ENCODE data around the gene COL2A1.

The COL2A1 gene

DNA sequence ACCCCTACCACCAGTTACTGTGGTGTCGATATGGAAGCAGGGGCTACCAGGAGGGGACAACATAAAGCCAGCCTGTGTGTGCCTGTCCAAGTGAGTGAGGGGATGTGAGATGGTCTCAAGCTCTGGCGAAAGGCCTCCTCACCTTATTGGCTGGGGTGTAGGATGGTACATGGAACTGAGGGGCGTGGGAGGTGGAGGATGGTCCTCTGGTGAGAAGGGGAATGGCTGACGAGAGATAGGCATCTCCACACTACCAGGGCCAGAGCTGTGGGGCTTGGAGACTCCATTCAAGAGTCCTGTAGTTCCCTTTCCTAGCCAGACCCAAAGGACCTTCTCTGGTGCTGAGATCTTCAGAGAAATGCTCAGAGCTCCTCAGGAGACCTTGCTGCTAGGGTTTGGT, 32.5 kb upstream of the COL2A1 start:
- H3K9me3 Mint-ChIP-seq (ENCODE audit: low read depth), result no peaks in the 10 kb centered on the region
- no peaks in the 10 kb centered on the region for H3K36me3 Mint-ChIP-seq
- no peak overlapping the region for H3K27ac Mint-ChIP-seq
- H3K27me3 Mint-ChIP-seq, result no peaks in the 10 kb centered on the region
- no peak overlapping the region for H3K4me3 Mint-ChIP-seq
- H3K4me1 Mint-ChIP-seq (ENCODE audit: low read depth), result no peaks in the 10 kb centered on the region

DNA sequence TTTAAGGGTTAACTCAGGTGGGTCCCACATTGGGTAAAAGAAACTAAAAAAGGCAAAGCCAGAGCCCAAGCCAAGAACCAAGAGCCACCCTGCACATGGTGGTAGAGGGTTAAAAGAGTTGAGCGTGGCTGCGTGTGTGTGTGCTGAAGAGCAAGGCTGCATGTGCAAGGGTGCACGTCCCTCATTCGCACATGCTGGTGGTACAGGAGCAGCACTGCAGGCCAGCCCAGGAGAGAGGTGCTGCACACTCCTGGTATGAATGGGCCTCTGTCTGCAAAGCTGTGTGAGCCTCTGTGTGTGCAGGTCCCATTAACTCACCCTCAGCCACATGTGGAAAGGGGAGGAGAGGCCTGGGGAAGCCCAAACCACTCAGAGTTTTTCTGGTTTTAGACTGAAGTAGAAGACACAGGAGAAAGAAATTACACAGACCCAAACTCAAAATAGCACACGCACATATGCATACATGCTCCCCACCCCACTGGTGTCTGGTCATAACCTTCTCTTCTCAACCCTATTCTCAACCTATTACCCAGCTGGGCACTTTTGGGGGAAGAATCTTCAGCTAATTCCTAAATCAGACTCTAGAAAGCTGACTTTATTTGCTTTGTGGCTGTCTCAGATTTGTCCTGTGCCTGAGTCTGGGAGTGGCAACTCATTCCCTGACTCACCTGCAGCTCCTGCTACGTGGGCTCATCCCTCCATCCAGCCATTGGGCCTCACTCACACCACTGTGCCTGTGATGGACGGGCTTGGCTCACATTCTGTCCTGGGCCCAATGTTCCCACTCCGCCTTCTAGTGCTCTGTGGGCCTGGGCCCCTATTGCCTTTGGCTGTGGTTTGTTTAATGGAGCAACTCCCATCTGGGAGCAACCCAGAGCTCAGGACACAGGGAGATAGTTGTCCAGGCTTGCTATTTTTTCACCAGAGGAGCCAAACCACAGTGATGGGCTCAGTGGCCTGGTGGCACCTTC, 30.8 kb upstream of the COL2A1 start:
- Mint-ChIP-seq H3K4me3 (no peak overlapping the region), H3K27me3 (no peaks in the 10 kb centered on the region), H3K9me3 (ENCODE audit: low read depth) (no peaks in the 10 kb centered on the region), H3K27ac (no peak overlapping the region), H3K36me3 (no peaks in the 10 kb centered on the region), H3K4me1 (ENCODE audit: low read depth) (no peaks in the 10 kb centered on the region)

DNA sequence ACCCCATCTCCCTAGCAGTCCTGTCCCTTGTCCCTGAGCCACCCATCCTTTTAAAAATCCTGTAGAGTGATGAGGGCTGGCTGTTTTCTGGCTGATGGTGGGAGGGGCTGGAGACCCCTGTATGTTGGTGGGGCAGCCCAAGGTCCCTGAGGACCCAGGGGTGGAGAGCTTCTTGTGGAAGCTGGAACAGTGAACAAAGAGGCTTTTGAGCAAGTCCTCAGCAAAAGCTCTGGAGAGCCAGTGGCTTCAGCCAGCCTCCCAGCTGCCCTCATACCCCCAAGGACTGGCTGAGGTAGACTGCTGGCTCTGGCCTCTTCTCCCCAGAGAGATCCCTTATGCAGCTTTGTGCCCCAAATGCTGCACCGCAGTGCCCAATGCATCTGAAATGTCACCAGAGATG, 29.2 kb upstream of the COL2A1 start:
- H3K9me3 Mint-ChIP-seq (ENCODE audit: low read depth), result no peaks in the 10 kb centered on the region
- no peaks in the 10 kb centered on the region for H3K4me1 Mint-ChIP-seq (ENCODE audit: low read depth)
- H3K4me3 Mint-ChIP-seq, result no peak overlapping the region
- H3K27me3 Mint-ChIP-seq, result no peaks in the 10 kb centered on the region
- H3K36me3 Mint-ChIP-seq, result no peaks in the 10 kb centered on the region
- H3K27ac Mint-ChIP-seq, result no peak overlapping the region

DNA sequence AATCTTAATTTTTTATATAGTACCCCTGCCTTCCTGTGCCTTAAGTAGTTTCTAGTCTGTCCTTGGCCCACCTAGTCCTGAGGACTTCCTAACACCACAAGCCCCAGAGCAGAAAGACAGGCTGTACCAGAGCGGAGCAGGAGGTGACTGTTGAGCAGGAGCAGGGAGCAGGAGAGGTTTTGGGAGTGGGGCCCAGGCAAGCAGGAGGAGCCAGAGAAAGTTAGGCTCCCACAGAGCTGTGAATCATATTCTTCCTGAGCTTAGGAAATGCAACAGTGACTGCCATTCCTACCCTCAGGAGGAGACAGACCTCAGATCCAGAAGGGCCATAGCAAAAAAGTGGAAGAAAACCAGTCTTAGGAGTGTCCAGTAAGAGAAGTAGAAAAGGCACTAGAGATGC, 28.3 kb upstream of the COL2A1 start:
- no peak overlapping the region for H3K27ac Mint-ChIP-seq
- H3K27me3 Mint-ChIP-seq, result no peaks in the 10 kb centered on the region
- no peaks in the 10 kb centered on the region for H3K36me3 Mint-ChIP-seq
- H3K4me1 Mint-ChIP-seq (ENCODE audit: low read depth), result no peaks in the 10 kb centered on the region
- no peaks in the 10 kb centered on the region for H3K9me3 Mint-ChIP-seq (ENCODE audit: low read depth)
- no peak overlapping the region for H3K4me3 Mint-ChIP-seq

DNA sequence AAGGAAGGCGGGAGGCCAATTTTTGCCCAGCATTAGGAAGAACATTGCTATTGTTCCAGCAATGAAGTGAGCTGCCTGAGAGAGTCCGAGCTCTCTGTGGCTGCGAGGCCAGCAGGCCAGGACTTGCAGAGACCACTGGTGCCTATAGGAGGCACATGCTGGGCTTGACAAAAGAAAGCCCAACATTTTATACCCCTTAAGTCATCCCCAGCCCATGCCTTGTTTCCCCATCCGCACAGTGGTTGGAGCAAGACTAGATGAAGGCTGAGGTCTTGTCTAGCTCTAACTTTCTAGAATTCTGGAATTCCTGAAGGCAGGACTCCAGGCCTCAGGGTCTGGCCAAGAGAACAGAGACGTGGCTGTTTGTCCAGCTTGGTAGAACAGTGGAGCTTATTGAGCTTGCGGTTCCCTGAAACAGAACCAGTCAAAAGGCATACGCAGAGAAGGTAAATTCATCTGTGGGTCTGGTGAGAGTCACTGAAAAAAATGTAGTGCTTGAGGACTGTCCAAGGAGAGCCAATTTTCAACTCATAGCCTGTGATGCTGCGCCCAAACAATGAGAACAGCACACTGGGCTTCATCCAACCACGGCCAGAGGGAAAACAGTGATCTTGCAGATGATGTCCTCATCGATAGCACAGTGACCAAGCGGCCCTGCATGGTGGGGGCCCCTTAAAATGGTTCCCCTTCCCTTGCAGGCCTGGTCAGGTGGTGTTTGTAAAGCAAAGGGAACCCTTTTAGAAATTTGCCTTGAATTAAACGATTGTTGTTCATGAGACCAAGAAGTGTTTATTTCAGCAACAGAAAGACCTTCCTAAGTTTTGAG, 27.1 kb upstream of the COL2A1 start:
- no peaks in the 10 kb centered on the region for H3K36me3 Mint-ChIP-seq
- H3K4me3 Mint-ChIP-seq, result no peak overlapping the region

DNA sequence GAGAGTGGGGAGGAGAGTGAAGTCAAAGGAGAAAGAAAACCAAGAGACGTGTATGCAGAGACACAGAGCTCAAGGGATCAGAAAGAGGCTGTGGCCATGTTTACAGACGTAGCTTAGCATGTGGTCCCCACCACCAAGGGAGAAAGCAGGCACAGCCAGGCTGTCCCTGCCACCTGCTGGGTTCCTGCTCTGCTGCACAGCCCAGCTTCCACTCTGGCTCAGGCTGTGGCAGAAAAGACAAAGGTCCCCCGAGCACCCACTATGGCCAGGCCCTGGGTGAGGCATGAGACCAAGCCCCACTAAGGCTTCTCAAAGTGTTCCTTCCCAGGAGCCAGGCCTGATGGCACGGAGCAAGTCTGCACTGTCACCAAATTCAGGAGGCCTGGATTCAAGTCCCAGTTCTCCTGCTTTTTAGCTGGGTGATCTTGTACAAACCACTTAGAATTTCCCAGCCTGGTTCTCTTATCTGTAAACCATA, 25.9 kb upstream of the COL2A1 start:
- Mint-ChIP-seq H3K9me3 (ENCODE audit: low read depth) (no peaks in the 10 kb centered on the region), H3K27me3 (no peaks in the 10 kb centered on the region), H3K27ac (no peak overlapping the region), H3K4me1 (ENCODE audit: low read depth) (no peaks in the 10 kb centered on the region), H3K36me3 (no peaks in the 10 kb centered on the region), H3K4me3 (no peak overlapping the region)

More for the DNA sequence above, 27.1 kb upstream of the COL2A1 start:
- Mint-ChIP-seq H3K27ac (no peak overlapping the region), H3K9me3 (ENCODE audit: low read depth) (no peaks in the 10 kb centered on the region), H3K27me3 (no peaks in the 10 kb centered on the region), H3K4me1 (ENCODE audit: low read depth) (no peaks in the 10 kb centered on the region)

DNA sequence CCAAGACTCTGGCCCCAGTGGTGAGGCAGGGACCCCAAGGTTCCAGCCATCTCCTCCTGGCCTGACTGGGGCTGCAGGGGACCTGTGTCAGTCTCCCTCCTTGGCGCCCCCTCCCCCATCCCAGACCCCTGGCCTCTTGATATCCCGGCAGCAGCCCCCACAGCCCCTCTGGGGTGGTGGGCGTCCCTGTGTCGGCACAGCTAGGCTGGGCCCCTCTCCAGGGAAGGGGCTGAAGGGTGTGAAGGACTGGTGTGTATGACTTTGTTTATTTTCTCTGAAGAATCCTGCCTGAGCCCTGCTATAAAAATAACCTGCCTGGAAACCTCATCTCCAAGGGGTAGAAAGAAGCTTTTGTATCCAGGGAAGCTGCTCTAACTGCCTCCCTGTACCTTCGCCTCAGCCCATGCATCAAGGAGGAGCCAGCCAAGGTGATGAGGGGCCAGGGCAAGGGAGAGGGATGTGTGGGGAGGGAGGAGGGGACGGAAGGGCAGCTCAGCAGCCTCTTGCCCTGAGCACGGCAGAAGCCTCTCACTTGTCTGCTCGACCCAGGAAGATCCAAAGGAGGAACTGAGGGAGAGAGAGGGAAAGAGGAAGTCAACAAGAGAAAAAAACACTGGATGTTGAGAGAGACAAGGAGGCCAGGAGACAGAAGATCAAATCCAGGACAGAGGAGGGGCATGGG, 25.4 kb upstream of the COL2A1 start:
- Mint-ChIP-seq H3K4me1 (ENCODE audit: low read depth) (no peaks in the 10 kb centered on the region), H3K27me3 (no peaks in the 10 kb centered on the region), H3K4me3 (no peak overlapping the region), H3K9me3 (ENCODE audit: low read depth) (no peaks in the 10 kb centered on the region), H3K36me3 (no peaks in the 10 kb centered on the region), H3K27ac (no peak overlapping the region)

DNA sequence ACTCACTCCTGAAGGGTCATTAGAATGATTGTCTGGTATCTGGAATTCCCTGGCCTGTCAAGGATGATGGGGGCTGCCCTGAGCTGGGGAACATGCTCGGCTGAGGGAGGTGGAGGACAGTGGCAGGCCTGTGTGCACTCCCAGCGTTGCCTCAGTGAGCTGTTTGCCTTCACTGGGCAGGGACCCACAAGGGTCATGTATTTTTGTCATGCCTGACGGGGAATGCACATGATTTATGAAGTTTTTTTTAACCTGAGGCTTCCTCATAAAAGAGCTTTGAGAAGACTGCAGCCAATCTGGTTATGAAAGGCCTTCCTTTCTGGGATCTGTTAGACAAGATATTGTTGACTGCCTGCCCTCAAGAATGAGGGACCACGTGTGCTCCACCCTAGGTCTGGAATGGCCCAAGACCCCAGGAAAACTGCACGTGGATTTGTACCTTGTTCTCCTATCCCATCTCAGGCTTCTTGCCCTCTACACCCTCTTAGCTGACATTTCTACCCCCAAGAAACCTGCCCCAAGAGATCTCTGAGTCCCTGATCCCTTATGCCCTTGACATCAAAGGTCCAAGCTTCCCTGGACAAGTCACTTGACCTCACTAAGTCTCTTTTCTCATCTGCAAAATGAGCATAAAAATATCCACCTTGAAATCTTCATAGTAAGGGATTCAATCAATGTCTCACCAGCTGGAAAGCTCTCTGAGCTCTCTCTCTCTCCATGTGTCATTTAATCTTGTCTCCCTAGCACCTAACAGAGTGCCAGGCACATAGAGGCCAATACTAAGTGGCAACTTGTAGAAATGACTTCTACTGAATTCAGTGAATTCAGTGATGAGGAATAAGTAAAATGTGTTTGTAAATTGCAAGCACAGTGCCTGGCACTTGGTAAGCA, 24.5 kb upstream of the COL2A1 start:
- Mint-ChIP-seq H3K27ac (no peak overlapping the region), H3K9me3 (ENCODE audit: low read depth) (no peaks in the 10 kb centered on the region), H3K4me1 (ENCODE audit: low read depth) (no peaks in the 10 kb centered on the region), H3K4me3 (no peak overlapping the region), H3K27me3 (no peaks in the 10 kb centered on the region), H3K36me3 (no peaks in the 10 kb centered on the region)

DNA sequence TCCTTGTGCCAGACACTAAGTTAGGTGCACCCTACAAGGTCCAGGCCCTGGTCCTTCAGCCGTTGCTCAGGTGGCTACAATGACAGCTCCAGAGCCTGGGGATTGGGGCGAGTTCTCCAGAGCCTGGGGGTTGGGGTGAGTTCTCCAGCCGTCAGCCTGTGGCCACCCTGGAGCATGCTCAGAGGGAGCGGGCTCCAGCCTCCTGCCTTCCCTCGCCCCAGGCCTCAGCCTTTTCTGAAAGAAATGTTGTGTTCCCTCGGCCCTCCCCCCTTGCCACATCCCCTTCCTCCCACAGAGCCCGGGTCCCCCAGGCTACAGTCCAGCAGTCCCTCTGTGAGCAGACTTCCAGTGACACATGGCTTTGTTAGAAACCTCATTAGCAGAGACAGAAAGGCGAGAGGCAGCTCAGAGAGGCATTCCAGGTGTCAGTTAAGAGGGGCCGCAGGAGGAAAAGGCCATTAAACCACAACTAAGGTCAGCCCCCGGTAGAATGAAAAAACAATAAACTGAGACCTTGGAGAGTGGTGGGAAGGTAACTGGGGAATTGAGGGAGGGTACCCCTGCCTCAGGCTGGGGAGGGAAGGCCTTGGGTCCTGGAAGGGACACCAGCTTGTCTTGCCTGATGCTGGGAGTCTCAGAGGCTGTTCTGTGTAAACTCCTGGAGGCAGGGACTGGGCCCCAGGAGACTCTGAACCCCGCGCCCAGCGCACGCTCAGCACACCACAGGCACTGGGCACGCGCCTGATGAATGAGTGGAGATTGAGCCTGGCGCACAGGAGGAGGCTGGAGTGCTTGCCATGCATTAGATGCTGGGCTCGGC, 23.1 kb upstream of the COL2A1 start:
- no peaks in the 10 kb centered on the region for H3K9me3 Mint-ChIP-seq (ENCODE audit: low read depth)
- H3K4me3 Mint-ChIP-seq, result no peak overlapping the region
- no peaks in the 10 kb centered on the region for H3K36me3 Mint-ChIP-seq
- no peaks in the 10 kb centered on the region for H3K4me1 Mint-ChIP-seq (ENCODE audit: low read depth)
- H3K27ac Mint-ChIP-seq, result no peak overlapping the region
- H3K27me3 Mint-ChIP-seq, result peaks cover under 1% of the 10 kb centered on the region

DNA sequence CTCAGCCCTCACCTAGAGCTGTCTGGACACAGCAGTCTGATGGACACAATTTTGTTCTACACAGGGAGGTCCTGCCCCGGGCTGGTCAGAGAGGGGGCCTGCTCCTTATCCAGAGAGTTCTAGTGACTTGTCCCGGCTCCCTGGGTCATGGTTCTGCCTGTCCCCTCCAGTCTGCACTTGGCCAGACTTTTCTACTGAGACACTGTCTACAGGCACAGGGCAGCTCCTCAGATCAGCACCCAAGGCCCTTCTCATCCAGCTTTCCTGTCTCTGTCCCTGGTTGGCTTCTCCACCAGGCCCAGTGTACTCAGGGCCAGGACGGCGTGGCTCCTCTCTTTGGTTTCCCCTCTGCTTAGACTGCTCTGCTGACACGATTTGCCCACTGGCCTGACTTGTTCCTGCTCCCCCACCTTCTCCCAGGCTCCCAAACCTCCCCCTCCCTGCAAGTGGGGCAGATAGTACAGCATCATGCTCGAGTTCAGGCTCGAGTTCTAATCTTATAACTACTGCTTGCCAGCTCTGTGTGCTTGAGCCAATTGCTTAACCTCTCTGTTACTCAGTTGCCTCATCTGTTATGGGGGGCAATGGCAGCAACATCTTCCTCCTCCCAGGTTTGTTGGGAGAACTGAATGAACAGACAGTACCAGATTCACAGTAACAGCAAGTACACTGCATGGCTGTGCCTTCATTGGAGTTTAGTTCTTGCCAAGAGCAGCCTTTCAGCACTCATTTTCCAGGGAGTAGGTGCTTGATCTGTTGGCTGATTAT, 22.0 kb upstream of the COL2A1 start:
- Mint-ChIP-seq H3K4me3 (no peak overlapping the region), H3K36me3 (no peaks in the 10 kb centered on the region), H3K4me1 (ENCODE audit: low read depth) (no peaks in the 10 kb centered on the region)

DNA sequence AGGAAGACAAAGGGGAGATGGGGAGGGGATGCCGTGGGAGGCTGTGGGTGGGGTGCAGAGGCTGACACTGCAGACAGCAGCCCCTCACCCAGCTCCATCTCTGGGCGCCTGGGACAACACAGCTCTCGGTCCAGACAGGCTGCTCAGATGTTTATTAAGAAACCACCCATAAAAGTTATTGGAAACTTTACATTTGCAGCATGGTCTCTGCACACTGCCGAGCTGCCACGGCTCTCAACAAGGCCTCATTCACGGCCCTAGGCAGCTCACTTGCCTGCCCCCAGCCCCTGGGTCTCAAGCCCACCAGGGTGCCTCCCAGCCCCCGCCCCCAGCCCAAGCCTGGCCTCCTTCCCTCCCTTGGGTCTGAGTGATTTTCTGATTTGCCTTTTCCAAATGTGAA, 21.0 kb upstream of the COL2A1 start:
- H3K4me1 Mint-ChIP-seq (ENCODE audit: low read depth), result no peaks in the 10 kb centered on the region
- no peak overlapping the region for H3K4me3 Mint-ChIP-seq
- no peak overlapping the region for H3K27ac Mint-ChIP-seq

More for the DNA sequence above, 22.0 kb upstream of the COL2A1 start:
- Mint-ChIP-seq H3K27ac (no peak overlapping the region), H3K27me3 (peaks cover 2% of the 10 kb centered on the region), H3K9me3 (ENCODE audit: low read depth) (no peaks in the 10 kb centered on the region)

DNA sequence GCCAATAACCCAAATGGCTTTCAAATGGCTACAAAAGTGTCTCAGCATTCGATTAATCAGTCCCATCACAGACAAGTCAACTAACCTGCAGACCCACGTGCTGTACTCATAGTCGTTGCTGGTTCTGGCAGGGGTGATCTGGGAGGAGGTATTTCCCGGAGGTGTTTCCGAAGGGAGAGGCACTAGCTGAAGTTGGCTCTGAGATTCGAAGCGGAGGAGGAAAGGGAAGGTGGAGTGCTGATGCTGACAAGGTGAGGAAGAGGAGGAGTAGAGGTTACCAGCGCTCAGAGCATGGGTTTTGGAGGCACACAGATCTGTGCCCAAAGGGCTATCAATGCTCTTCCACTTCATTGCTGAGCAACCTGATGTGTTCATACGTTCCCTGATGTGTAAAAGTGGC, 20.5 kb upstream of the COL2A1 start:
- no peaks in the 10 kb centered on the region for H3K36me3 Mint-ChIP-seq
- no peak overlapping the region for H3K27ac Mint-ChIP-seq
- no peaks in the 10 kb centered on the region for H3K9me3 Mint-ChIP-seq (ENCODE audit: low read depth)
- no peak overlapping the region for H3K4me3 Mint-ChIP-seq
- H3K27me3 Mint-ChIP-seq, result peaks cover 2% of the 10 kb centered on the region
- H3K4me1 Mint-ChIP-seq (ENCODE audit: low read depth), result no peaks in the 10 kb centered on the region

More for the DNA sequence above, 21.0 kb upstream of the COL2A1 start:
- H3K9me3 Mint-ChIP-seq (ENCODE audit: low read depth), result no peaks in the 10 kb centered on the region
- H3K36me3 Mint-ChIP-seq, result no peaks in the 10 kb centered on the region
- H3K27me3 Mint-ChIP-seq, result peaks cover 2% of the 10 kb centered on the region

DNA sequence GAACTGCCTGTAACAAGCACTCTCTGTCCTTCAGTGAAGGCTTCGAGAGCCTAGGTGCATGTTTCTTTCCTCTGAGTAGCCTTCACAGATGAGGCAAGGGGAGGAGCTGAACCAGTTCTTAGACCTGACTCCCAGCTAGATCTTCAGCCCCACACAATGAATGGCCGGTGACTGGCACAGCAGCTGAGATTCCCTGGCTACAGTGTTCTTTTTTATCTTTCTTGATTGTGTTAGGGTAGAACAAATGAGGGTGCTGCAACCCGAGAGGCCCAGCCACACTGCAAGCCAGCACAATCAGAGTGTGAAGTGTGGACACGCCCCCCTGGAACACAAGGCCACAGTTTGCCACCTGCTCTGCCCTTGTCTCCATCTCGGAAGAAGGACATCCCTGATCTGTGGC, 19.1 kb upstream of the COL2A1 start:
- Mint-ChIP-seq H3K27ac (no peak overlapping the region), H3K4me3 (no peak overlapping the region), H3K4me1 (ENCODE audit: low read depth) (no peaks in the 10 kb centered on the region), H3K27me3 (peaks cover 7% of the 10 kb centered on the region), H3K9me3 (ENCODE audit: low read depth) (no peaks in the 10 kb centered on the region), H3K36me3 (no peaks in the 10 kb centered on the region)

Measured in activated naive CD8-positive, alpha-beta T cell (primary cell).